ENCODE results near the gene CELA2A.

GRCh38 chr1:15446212-15446611 is 10.3 kb upstream of the CELA2A start:
- TF ChIP-seq CTCF (IDR thresholded peaks at IDR 0.05) (no peak), POLR2A (IDR thresholded peaks at IDR 0.05; ENCODE audit: low read depth) (no peak), EP300 (IDR thresholded peaks at IDR 0.05) (no peak)
